NT2/D1 (cell line): ENCODE measurements around the gene LCE1E.

Experiments
- YY1 ChIP-seq: IDR thresholded peaks from 2 replicates; pipeline ENCODE4 v1.6.1; 2011; ENCODE audit not compliant: insufficient read length, insufficient read depth
- ZNF274 ChIP-seq: IDR thresholded peaks from 2 replicates; pipeline ENCODE4 v1.6.1; 2011; ENCODE audit warnings: mild to moderate bottlenecking, low read depth, low read length

DNA sequence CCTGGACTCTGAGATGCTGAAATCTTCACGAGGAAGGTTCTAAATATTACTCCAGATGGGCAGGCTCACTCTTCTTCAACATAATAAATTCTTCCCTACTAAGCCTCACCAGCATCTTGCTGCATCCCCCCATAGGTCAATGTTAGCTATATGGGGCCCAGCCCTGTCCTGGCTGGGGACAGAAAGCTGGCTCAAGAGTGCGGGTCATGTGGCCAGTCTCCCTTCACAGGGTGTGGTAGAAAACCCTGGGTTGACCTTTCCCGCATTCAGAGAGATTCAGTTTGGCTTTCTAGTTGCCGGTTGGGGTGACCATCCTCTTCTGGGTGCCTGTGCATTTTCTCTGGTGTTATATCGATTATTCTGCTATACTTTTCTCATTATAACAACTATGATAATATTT, 48.1 kb upstream of the LCE1E start:
- TF ChIP-seq YY1 (no peak), ZNF274 (no peak)
